ENCODE measurements around the gene PPIC. TPM values are rescaled to one million over a fixed set of nuclear protein-coding genes. Genes with fewer than 3 reads are reported as not detected.
A peak's percentile ranks its signal among the peaks of the same experiment; 100 is the strongest.

PPIC gene
- total RNA-seq: 10 to 100 TPM; 18.2 to 50.7 (median 44.4) TPM

DNA sequence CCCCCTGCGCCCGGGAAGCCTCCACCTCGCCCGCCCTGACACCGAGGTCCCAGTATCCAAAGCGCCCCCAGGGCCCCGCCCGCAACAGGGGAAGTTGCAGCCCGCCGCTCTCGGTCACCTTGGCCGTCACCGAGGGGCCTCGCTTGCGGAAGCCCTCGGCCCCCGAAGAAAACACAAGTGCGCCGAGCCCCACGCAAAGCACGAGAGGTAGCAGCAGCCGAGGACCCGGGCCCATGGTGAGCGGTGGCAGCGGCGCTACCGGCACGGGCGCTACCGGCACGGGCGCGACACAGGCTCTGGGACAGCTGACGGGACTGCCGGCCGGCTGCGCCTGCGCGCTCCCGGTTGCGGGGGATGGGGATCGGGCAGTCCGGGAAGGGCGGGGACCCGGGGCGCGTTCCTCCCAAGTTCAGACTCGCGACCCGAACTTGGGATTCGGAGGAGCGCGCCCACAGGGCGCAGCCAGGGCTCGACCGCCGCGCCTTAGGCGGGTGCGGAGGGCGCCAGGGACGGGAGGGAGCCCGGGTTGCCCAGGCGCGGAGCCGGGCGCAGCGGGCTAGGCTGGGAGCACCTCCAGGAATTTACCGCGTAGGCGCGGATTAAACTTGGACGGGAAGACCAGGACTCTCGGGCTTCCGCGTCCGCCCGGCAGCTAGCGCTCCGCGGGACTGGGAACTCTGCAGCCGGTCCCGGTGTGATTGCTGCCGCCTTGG, at the start of gene PPIC:
TSS of gene PPIC (minus strand) at position 335 of the 713 bp plus-strand sequence. CDS start at position 235, 100 bp downstream.
- H3K27me3 ChIP-seq: no peaks in the 10 kb centered on the region

DNA sequence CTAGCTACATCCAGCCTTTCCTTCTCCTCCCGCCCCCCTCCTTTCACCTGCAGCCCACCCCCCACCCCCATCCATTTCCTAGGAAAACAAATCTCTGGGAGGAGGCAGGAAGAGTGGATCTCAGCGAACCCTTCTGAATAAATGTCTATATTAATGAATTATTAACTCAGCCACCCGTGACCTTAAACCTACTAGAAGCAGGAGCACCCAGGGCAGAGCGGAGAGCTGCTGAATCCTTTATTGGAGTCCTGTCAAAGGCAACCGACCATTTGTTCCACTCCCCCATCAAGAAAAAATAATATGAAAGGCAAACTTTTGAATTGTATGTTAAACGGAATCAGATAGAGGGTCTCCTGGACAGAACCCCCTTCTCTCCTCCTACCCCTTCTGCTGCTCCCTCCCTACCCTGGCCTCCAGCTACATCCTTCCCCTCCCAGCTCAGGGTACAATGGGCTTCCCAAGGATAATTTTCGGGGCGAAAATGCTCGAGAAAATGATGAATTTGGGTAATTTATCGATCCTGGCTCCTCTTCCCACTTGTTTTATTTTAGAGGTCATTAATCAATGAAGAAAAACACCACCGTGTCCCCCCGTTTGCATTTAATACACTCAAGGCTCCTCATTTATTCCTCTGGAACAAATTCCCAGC, 49.2 kb upstream of the PPIC start:
- Histone ChIP-seq H3K27ac (no peak overlapping the region), H3K4me3 (no peak overlapping the region), H3K36me3 (no peaks in the 10 kb centered on the region), H3K4me1 (peaks cover 0 to 37% (median 10%) of the 10 kb centered on the region in 3 donors), H3K27me3 (peaks cover 50% of the 10 kb centered on the region), H3K9me3 (no peaks in the 10 kb centered on the region)
- no peak for ATAC-seq
- WGBS, 2 donors (ENCODE audit: low coverage in 1 of 2): 70 to 73% methylated on average over 8 to 11 of the region's 12 CpGs
- TF ChIP-seq EP300 (IDR thresholded peaks at IDR 0.05): no peak
- TF ChIP-seq, protein P1, sequence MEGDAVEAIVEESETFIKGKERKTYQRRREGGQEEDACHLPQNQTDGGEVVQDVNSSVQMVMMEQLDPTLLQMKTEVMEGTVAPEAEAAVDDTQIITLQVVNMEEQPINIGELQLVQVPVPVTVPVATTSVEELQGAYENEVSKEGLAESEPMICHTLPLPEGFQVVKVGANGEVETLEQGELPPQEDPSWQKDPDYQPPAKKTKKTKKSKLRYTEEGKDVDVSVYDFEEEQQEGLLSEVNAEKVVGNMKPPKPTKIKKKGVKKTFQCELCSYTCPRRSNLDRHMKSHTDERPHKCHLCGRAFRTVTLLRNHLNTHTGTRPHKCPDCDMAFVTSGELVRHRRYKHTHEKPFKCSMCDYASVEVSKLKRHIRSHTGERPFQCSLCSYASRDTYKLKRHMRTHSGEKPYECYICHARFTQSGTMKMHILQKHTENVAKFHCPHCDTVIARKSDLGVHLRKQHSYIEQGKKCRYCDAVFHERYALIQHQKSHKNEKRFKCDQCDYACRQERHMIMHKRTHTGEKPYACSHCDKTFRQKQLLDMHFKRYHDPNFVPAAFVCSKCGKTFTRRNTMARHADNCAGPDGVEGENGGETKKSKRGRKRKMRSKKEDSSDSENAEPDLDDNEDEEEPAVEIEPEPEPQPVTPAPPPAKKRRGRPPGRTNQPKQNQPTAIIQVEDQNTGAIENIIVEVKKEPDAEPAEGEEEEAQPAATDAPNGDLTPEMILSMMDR (IDR thresholded peaks at IDR 0.05): no peak
- TF ChIP-seq POLR2A (IDR thresholded peaks at IDR 0.05): no peak
- no peak for TF ChIP-seq POLR2AphosphoS5 (IDR thresholded peaks at IDR 0.05)

More for the DNA sequence above, at the start of gene PPIC:
- peak; percentile 94 for ATAC-seq
- 0% methylated on average over 3 of the region's 84 CpGs; no CpG with 5 or more reads in 1 of the 2 donors for WGBS, 2 donors (ENCODE audit: low coverage in 1 of 2)
- Histone ChIP-seq H3K4me3 (peak within 1 kb of the TSS; percentile 58 to 85), H3K27ac (peak within 1 kb of the TSS; percentile 72 to 91 (median 90)), H3K9me3 (no peaks in the 10 kb centered on the region), H3K36me3 (no peaks in the 10 kb centered on the region), H3K4me1 (peaks cover 0 to 35% (median 0%) of the 10 kb centered on the region in 3 donors)
- TF ChIP-seq POLR2AphosphoS5 (IDR thresholded peaks at IDR 0.05) (no peak), POLR2A (IDR thresholded peaks at IDR 0.05) (peak; percentile 59 to 70)

DNA sequence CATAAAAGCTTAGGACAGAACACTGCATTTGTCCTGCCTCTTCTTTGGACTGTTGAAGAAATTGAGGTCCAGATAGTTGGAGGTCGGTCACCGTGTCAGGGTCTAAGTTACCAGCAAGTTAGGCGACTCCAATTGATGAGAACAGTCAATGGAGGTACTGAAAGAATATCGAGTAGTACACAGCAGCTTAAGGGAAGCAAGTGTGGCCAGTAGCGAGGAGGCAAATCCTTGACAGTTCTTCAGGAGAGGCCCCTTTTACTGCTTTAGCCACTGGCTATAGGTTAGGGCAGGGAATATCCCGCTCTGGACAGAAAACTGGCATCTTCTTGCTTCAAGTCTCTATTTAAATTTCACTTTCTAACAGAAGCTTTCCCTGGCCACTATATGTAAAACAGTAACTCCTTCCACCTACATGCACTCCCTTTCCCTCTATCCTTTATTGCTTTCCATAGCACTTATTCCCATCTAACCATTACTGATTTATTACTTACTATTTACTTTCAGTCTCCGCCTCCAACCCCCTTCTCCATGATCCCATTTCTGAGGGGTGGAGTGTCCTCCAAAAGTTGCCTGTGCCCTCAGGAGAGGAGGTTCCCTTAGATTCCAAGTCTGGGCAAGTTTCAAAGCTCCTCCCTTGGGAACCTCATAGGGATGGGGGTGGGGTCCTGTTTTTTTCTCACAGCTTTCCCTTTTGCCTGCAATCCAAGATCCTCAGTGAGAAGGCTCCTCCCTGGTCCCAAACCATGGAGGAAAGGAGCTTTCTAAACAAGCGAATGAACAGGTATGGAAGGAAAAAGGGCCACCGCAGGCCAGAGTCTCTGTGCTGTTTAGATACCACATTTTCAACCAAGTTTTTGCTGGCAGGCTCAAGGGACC, 48.4 kb upstream of the PPIC start:
- WGBS, 2 donors (ENCODE audit: low coverage in 1 of 2): 80% methylated on average over 5 to 9 of the region's 9 CpGs
- ATAC-seq: no peak
- Histone ChIP-seq H3K27ac (no peak overlapping the region), H3K4me1 (peaks cover 0 to 29% (median 9%) of the 10 kb centered on the region in 3 donors), H3K36me3 (no peaks in the 10 kb centered on the region), H3K27me3 (peaks cover 42% of the 10 kb centered on the region), H3K9me3 (no peaks in the 10 kb centered on the region), H3K4me3 (no peak overlapping the region)
- TF ChIP-seq POLR2AphosphoS5 (IDR thresholded peaks at IDR 0.05) (no peak), POLR2A (IDR thresholded peaks at IDR 0.05) (no peak)

DNA sequence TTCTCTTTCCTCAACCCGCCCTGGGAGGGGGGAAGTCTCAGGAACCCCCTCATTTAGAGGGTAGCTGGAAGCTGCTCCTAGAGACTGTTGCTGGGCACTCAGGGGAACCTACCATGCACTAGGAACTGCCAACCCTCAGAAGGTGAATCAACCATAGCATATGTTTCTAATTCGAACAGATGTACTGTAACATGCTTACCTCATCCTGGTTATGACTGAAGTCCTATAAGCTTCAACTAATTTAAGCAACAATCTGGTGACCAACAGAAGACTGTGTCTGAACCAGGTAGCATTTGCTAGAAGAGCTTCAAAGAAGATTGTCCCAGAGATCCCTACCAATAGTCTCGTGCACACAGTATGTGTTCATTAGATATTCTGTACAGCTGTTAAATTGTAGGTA, 46.8 kb upstream of the PPIC start:
- Histone ChIP-seq H3K36me3 (no peaks in the 10 kb centered on the region), H3K27ac (no peak overlapping the region), H3K27me3 (peaks cover 26% of the 10 kb centered on the region), H3K4me3 (no peak overlapping the region), H3K9me3 (no peaks in the 10 kb centered on the region), H3K4me1 (peaks cover 0 to 12% (median 6%) of the 10 kb centered on the region in 3 donors)
- ATAC-seq: no peak
- TF ChIP-seq POLR2A (IDR thresholded peaks at IDR 0.05): no peak
- TF ChIP-seq, protein P1 (IDR thresholded peaks at IDR 0.05): no peak
- no peak for TF ChIP-seq EP300 (IDR thresholded peaks at IDR 0.05)
- no peak for TF ChIP-seq POLR2AphosphoS5 (IDR thresholded peaks at IDR 0.05)
- WGBS, 2 donors (ENCODE audit: low coverage in 1 of 2): 92 to 100% methylated on average over 2 to 3 of the region's 3 CpGs

DNA sequence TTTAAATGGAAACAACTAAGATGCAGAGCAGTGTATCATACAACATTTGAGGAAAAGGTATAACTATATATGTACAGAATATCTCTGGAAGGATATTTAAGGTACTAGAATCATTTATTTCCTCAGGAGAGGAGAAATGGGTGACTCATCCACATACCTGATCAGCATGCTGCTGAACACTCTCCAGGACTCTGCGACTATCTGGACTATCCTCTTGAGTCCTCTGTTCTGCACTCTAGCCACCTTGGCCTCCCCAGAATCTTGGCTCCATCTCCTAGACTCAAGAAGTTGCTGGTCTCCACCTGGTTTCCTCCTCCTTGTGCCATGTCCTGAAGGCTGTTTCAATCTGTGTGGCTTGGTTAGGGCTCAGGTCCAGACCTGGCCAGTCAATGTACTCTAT, 43.7 kb upstream of the PPIC start:
- H3K4me3 ChIP-seq: no peak overlapping the region
- no peaks in the 10 kb centered on the region for H3K36me3 ChIP-seq
- H3K4me1 ChIP-seq: no peaks in the 10 kb centered on the region
- ATAC-seq: no peak
- H3K27ac ChIP-seq: no peak overlapping the region
- WGBS, 2 donors (ENCODE audit: low coverage in 1 of 2): 80 to 100% methylated on average over 1 of the region's 1 CpG
- no peaks in the 10 kb centered on the region for H3K9me3 ChIP-seq
- no peaks in the 10 kb centered on the region for H3K27me3 ChIP-seq
- TF ChIP-seq, protein P1 (IDR thresholded peaks at IDR 0.05): no peak
- no peak for TF ChIP-seq POLR2AphosphoS5 (IDR thresholded peaks at IDR 0.05)

Measured in gastroesophageal sphincter (tissue), 4 donors.